UCSD-AML1 (cell line): ENCODE results near the gene RAB7A.
"Not testable (repeated sequence)": the region's sequence is repeated elsewhere in the genome, so short reads cannot be mapped to it uniquely, and the experiment has no call there.

ENCODE experiments used
- DNase-seq: peaks from one replicate; lab custom pipeline; 2025; ENCODE audit not compliant: unreplicated experiment; lab: John Stamatoyannopoulos, UW

RAB7A gene

DNA sequence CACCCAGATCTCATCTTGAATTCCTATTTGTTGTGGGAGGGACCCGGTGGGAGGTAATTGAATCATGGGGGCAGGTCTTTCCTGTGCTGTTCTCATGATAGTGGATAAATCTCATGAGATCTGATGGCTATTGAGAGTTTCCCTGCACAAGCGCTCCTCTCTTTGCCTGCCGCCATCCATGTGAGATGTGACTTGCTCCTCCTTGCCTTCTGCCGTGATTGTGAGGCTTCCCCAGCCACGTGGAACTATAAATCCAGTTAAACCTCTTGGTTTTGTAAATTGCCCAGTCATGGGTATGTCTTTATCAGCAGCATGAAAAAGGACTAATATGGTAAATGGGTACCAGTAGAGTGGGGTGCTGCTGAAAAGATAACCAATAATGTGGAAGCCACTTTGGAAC, 23.6 kb downstream of the RAB7A start:
- DNase-seq: not testable (repeated sequence)

DNA sequence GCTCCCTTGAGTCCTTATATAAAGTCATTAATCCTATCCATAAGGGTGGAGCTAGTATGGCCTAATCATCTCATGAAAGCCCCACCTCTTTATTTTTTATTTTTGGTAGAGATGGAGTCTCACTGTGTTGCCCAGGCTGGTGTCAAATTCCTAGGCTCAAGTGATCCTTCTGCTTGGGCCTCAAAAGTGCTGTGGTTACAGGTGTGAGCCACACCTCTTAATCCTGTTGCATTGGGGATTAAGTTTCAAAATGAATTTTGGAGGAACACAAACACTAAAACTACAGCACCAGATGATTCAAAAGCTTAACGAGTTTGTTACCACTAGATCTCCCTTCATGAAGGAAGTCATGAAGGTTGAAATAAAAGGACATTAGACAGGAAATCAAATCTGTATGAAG, 27.7 kb downstream of the RAB7A start:
- no peak for DNase-seq

DNA sequence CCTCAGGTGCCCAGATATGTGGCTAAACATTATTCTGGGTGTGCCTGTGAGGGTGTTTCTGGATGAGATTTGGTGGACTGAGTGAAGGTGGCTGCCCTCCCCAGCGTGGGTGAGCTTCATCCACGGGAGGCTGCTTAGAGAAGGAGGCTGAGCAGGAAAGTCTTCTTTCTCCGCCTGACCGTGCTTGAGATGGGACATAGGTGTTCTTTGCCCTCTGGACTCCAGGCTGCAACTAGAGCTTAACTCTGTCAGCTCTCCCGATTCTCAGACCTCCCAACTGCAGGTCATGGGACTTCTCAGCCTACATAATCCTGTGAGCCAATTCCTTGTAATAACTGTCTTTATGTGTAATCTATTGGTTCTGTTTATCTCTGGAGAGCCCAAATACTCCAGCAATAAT, 34.1 kb downstream of the RAB7A start:
- no peak for DNase-seq

DNA sequence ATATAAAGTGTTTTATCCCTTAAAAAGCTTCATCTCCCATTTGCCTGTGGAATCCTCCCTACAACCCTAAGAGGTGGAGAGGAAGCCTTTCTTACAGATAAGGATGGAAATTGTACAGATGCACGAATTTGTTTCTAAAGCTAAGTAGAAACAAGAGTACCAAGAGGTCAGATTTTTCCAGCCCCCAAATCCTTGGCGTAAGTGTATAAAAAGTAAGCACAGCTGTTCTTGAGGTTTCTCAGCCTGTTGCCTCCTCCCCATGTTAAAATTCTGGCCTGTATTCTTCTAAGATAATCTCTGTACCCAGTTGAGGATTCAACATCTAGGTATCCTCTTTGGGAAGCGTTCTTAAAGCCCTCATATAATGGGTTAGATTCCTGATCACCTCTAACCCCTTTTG, 34.9 kb downstream of the RAB7A start:
- DNase-seq: no peak

DNA sequence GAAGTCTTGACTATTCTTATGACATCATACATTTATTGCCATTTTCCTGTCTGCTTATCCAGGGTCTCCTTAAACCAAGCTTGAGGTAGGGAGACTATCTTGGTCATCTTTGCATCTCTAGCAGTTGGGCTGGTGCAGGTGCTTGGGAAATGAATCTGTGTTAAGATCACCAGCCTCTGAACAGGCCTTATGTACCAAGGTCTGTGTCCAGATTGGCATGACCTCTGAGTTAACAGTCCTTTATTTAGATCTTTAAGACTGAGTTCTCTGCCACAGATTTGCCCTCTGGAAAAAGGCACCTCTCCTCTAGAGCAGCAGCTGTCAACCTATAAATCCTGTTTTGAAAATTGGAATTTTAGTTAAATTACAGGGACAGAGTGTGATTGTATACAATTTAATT, 35.4 kb downstream of the RAB7A start:
- no peak for DNase-seq

DNA sequence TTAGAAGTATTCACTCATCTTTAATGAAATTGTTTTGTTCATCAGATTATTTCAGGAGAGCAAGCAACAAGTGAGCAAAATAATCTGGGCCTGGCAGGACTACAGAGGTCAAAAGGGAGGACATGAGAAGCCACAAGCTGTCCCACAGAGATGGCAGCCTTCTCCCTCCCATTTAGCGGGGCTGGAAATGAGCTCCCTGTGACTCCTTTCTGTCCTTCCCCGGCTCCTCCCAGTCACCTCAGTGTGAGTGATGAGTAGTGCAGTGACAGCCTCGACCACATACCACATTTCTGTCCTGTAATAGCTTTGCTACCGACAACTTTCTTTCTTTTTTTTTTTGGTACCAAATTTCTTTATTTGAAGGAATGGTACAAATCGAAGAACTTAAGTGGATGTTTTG, 38.0 kb downstream of the RAB7A start:
- no peak for DNase-seq

DNA sequence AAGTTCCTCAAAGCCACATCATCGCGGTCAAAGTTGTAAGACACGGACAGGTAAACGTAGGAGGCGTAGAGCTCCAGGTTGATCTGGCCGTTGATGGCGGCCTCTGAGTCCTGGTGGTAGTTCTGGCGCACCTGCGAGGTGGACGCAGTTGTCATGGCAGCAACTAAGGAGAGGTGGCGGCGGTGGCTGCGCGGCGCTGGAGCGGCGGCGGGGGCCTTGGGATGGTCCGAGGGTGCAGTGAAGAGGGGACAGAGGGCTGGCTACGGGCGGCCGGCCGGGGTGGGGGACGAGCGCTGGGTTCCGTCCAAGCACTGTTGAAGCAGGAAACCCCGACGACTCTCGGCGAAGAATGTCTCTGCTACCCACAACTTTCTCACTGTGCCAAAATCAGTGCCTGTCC, 38.9 kb downstream of the RAB7A start:
- DNase-seq: no peak

DNA sequence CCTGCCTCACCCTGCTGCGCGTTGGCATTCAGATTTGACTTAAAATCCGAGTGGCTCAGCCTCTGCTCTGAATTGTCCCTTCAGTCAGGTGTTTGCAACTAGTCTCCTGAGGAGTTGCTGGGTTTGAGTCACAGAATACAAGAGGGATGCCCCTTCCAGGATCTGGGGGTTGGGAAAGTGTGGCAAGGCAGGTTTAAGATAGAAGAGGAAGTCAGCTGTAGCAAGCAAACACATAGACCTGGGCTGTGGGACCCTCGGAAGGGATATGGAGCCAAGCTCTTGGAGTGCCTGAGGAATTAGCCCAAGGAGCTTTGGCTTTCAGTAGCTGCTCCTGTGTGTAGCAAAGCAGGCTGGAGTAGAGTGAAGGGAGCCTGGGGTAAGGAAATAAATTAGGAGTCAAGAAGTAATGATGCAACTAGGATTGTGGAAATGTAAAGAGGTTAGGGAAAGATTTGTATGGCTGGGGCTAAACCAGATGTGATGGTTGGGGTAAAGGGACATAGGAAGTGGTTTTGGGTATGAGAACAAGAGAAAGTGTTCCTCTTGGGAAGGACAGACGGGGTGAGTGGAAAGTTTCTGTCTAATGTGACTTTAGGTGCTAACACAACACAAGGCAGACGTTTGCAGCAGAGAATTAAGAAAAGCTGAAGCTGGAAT, 41.2 kb downstream of the RAB7A start:
- DNase-seq: no peak

DNA sequence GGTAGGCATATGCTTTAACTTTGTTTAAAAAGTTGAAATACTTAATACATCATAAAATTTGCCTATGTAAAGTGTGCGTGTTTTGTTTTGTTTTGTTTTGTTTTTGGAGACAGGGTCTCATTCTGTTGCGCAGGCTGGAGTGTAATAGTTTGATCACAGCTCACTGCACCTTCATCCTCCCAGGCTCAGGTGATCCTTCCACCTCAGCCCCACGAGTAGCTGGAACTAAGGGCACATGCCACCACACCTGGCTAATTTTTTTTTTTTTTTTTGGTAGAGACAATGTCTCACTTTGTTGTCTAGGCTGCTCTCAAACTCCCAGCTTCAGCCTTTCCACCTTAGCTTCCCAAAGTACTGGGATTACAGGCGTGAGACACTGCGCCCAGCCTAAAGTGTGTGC, 42.5 kb downstream of the RAB7A start:
- no peak for DNase-seq

DNA sequence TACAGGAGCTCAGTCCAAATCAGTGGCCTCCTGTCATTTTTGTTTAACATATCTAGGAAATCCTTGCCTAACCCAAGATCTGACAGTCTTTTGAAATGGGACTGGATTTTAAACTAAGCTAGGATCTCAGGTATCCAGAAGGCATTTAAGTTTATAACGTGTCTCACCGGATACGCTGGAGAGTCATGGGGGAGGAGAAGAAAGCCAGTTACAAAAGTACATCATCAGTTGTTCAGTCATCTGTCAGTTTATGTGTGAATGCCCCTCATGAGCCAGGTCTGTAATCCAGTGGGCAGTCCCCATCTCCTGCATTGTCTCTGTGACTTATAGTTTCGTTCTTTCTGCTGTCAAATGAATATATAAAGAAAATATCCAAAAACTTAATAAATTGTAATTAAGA, 44.4 kb downstream of the RAB7A start:
- no peak for DNase-seq

DNA sequence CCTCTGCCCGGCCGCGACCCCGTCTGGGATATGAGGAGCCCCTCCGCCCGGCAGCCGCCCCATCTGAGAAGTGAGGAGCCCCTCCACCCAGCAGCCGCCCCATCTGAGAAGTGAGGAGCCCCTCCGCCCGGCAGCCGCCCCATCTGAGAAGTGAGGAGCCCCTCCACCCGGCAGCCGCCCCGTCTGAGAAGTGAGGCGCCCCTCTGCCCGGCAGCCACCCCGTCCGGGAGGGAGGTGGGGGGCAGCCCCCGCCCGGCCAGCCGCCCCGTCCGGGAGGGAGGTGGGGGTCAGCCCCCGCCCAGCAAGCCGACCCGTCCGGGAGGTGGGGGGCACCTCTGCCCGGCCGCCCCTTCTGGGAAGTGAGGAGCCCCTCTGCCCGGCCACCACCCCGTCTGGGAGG, 47.2 kb downstream of the RAB7A start:
- not testable (repeated sequence) for DNase-seq

DNA sequence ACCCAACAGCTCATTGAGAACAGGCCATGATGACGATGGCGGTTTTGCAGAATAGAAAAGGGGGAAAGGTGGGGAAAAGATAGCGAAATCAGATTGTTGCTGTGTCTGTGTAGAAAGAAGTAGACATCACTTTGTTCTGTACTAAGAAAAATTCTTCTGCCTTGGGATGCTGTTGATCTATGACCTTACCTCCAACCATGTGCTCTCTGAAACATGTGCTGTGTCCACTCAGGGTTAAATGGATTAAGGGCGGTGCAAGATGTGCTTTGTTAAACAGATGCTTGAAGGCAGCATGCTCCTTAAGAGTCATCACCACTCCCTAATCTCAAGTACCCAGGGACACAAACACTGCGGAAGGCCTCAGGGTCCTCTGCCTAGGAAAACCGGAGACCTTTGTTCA, 47.6 kb downstream of the RAB7A start:
- DNase-seq: not testable (repeated sequence)

DNA sequence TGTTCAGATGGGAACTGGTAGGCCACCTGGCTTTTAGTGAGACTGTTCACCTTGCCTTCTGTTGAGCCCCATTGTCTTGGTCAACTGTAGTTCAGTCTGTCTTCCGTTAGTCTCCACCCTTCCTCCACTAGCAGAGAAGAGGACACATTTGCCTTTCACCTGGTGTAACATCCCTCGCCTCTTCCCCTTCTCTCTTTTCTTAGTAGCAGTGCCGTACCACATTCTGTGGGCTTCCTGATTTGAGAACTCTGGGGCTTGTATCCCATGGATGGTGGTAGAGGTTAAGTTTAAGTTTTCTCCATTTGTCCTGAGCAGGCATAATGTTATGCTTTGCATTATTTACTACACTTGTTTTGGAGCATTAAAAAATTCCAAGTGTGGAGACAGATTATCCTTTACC, 49.3 kb downstream of the RAB7A start:
- DNase-seq: no peak

DNA sequence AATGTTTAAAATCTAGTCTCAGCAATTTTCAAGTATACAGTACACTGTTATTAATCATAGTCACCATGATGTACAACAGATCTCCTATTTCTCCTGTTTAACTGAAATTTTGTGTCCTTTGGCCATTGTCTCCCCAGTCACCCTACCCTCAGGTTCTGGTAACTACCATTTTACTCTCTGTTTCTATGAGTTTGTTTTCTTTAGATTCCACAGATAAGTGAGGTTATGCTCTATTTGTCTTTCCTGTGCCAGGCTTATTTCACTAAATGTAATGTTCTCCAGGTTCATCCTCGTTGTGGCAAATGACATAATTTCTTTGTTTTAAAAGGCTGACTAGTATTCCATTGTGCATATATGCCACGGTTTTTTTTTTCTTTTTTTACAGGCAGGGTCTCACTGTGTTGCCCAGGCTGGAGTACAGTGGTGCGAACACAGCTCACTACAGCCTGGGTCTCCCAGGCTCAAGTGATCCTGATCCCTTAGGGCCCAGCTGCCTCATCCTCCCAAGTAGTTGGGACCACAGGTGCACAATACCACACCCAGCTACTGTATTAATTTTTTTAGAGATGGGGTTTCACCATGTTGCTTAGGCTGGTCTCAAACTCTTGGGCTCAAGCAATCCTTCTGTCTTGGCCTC, 50.0 kb downstream of the RAB7A start:
- DNase-seq: no peak

DNA sequence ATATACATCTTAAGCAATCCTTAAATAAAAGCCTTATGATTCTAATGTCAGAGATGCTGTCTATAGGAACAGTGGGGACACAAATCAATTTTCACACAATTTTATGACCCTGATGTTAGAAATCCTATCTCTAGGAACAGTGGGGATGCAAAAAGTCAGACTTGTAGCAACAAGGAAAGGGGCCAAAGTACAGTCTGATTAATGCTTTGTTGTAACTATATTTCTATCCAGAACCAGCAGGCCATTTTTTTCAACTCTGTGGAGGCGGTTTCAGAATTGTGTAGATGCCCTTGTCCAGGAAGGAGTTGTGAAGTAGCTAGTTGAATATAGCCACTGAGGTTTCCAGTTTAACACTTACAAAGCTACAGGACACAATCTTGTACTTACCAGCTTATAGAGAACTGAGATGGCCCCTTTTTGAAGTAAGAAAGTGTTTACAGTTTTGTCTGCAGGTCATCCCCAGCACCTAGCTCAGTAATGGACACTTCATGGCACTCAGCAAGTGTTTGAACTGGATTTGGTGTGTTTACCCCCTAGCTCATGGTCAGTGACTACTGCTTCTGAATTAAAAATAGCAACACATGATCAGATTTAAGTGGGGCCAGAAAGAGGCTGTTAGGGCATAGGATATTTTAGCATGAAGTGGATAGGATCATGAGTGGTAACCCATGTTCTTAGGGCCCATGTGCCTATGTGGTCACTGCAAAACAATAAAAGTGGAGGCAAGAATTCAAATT, 54.3 kb downstream of the RAB7A start:
- DNase-seq: no peak

DNA sequence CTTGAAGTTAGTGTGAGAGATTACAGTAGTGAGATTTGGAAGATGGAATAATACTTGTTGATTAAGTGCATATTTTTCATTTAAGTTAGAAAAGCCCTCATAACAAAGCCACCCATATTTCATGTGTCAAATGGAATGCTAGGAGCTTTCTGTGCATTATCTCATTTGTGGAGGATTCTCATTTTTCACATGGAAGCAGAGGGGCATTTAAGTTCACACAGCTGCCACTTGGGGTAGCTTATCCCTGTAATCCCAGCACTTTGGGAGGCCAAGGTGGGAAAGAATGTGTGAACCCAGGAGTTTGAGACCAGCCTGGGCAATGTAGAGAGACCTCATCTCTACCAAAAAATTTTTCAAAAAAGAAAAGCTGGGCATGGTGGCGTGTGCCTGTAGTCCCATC, 55.2 kb downstream of the RAB7A start:
- DNase-seq: no peak

DNA sequence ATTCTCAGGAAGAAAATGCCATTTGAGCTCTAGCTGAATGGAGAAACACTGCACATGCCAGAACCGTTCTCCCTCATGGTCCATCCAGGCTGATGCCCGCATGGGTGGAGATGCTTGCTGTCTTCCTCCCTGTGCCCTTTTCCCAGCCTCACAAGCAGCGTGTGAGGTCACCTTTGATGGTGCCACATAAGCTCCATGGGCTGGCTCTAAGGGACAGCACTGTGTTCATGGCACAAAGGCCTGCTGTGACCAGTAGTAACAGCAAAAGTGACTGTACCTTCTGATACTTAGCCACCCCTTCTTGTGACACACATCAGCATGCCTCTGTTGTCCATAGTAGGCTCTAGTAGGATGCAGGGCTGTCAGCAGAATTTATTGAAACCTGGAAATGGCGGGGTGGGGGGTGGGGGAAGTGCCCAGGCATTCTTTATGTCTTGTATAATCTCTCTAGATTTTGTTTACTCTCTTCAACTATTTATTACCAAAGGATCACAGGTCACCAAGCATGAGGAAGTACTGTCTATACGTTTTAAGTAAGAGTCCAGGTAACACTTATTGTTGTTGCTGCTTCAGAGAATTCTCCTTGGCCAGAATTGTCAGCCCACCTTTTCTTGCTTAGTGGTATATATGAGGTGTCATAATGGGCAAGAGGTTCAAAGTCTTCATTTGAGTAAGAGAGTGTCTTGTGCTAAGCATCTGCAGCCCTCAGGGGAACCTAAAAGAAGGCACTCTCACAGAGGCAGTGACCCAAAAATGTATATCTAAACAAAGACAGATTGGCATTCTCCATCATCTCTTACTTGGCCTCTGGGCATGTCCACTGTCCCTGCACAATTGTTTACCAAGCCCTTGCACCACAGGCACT, 56.5 kb downstream of the RAB7A start:
- no peak for DNase-seq

DNA sequence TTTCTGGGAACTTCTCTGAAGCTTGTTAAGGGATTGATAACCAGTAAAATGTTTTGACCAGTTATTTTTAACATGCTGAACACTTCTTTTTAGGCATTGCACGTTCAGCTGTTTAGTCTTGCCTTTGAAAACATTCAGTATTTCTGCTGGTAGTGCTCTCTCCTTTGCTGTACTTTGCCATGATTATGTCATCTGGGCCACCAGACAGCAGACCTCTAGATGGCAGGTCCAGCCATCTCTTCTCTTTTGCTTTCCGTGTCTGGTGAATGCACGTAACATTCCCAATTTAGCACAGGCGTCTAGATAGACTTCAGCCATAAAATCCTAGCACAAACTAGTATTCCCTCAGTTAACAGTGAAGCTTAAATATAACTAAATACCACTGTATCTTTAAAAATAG, 57.8 kb downstream of the RAB7A start:
- DNase-seq: no peak

DNA sequence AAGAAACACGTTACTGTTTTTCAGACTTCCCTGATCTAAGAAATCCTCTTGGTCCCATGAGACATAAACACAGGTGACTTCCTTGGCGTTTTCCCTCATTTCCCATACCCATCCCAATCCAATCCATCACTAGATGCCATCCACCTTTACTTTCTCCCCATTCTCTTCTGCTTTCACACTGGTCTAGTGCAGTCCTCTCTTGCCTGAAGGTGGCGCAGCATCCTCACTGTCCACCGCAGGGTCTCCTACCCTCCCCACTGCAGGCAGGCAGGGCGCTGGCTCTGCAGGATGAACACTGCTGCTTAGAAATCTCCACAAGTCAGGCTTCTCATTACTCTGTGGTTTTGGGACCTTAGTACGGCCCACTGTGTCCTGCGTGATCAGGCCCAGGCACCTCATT, 58.2 kb downstream of the RAB7A start:
- DNase-seq: peak; percentile 50

DNA sequence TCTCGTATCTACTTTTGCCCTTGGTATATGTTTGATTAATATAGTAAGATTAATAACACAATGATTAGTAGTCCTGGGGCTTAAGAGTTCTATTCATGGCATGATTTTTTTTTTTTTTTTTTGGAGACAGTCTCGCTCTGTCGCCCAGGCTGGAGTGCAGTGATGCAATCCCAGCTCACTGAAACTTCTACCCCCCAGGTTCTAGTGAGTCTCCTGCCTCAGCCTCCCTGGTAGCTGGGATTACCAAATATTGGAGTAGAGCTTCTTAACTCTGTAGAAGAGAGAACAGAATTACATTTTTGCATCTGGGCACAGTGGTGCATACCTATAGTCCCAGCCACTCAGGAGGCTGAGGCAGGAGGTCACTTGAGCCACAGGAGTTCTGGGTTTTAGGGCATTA, 58.9 kb downstream of the RAB7A start:
- no peak for DNase-seq

DNA sequence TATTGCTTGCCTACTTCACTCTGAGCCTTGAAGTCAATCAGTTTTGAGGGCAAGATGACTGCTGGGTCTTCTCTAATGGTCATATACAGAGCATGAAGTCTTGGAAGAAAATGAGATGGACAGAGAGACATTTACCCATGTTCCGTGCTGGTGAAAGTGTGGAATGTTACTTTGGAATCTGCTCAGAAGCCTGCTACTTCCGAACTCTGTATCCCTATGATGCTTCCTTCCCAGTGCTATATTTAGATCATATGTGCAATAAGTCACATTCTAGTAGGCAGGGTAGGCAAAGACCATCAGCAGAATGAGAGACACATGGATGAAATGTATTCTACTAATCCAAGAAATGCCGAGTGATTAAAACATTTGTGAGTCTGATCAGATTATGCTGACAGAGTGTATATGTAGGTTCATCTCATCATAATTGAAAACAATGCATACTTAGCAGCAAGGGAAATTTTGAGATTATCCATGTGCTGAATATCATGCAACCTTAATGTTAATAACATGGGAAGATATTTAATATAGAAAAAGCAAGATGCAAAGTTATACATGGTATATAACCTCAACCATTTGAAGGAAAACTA, 60.5 kb downstream of the RAB7A start:
- DNase-seq: no peak
